Activated B cell treated with CpG ODN at 0.5 μM for 24 hours (primary cell): Measurements from ENCODE around the gene VPS72. TPM values are rescaled to one million over a fixed set of nuclear protein-coding genes. Genes with fewer than 3 reads are reported as not detected.
A peak's percentile ranks its signal among the peaks of the same experiment; 100 is the strongest.

Experiments used
- ATAC-seq: fragments of 200-7000 bp; cut with Tn5 transposase; one replicate; pipeline ENCODE4 v1.10.0; 2021; ENCODE audit warnings: low read depth, mild to moderate bottlenecking, moderate library complexity
- CTCF ChIA-PET: fragments of 350-600 bp; sonication (Branson Sonifier 250); formaldehyde crosslinking; loops from one replicate; lab custom pipeline; 2021; ENCODE audit warnings: antibody characterized with exemption; lab: Charles Lee
- POLR2A ChIA-PET: fragments of 350-600 bp; sonication (Branson Sonifier 250); formaldehyde crosslinking; loops from one replicate; lab custom pipeline; 2021; ENCODE audit warnings: antibody characterized with exemption; lab: Charles Lee
- DNase-seq: peaks from one replicate; pipeline ENCODE4 v3.0.0; 2022
- H3K27ac Mint-ChIP-seq: one replicate; pipeline ENCODE4 v1.8.0; 2020; ENCODE audit warnings: mixed read lengths
- H3K27me3 Mint-ChIP-seq: one replicate; pipeline ENCODE4 v1.8.0; 2021; ENCODE audit warnings: mixed read lengths
- H3K36me3 Mint-ChIP-seq: one replicate; pipeline ENCODE4 v1.8.0; 2021; ENCODE audit warnings: low read depth, mixed read lengths
- H3K4me1 Mint-ChIP-seq: one replicate; pipeline ENCODE4 v1.8.0; 2021; ENCODE audit warnings: mixed read lengths
- H3K4me3 Mint-ChIP-seq: one replicate; pipeline ENCODE4 v1.8.0; 2020; ENCODE audit warnings: mild to moderate bottlenecking, mixed read lengths
- H3K9me3 Mint-ChIP-seq: one replicate; pipeline ENCODE4 v1.8.0; 2020; ENCODE audit warnings: mixed read lengths
- CTCF ChIP-seq: fragments of 200-600 bp; IDR thresholded peaks from one replicate; pipeline ENCODE4 v1.8.0; 2022; ENCODE audit warnings: antibody characterized with exemption, mild to moderate bottlenecking
- intact Hi-C: fragments of 100-400 bp; cut with micrococcal nuclease; formaldehyde crosslinking; loops from one replicate; pipeline ENCODE4 v1.15.1; 2024
- total RNA-seq: library from RNA; stranded (reverse); gene quantifications from 2 replicates; pipeline ENCODE4 v1.2.3, GENCODE V29; 2022

The VPS72 gene
- total RNA-seq, 1 donor from 2014 or later, result 58.8 TPM

DNA sequence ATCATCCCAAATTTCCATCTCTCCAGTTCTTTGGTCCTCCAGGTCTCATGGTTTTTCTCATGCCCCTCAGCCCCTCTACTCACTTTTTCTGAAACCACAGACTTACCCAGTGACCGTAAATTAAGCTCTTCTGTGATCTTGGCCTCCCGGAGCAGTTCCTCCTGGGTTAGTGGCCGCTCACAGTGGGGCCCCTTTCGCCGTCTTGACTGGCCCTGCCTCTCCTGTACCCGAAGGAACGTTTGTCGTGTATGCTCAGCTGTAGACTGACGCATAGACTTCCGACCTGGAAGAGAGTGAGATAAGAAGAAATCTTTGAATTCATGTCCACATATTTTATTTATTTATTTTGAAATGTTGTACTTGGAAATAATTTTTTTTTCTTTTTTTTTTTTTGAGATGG is 5.8 kb downstream of the VPS72 start:
- intact Hi-C loops, result no loop called here
- ATAC-seq, result no peak
- TF ChIP-seq CTCF, result no peak
- Mint-ChIP-seq H3K4me3 (no peak overlapping the region), H3K9me3 (no peaks in the 10 kb centered on the region), H3K27ac (no peak overlapping the region), H3K36me3 (peaks cover 62% of the 10 kb centered on the region), H3K27me3 (no peaks in the 10 kb centered on the region), H3K4me1 (peaks cover 22% of the 10 kb centered on the region)
- POLR2A ChIA-PET, result interaction anchor here (0.6 to 1.2 kb wide), 2 partner anchors 11 to 732 kb away, joined by 3 to 4 read pairs; no protein-coding TSS in a partner anchor
- CTCF ChIA-PET, result no interaction called here
- DNase-seq, result no peak

GRCh38 chr1:151176514-151177045 is 13.4 kb downstream of the VPS72 start:
- no peaks in the 10 kb centered on the region for H3K9me3 Mint-ChIP-seq
- H3K4me3 Mint-ChIP-seq, result no peak overlapping the region
- no peak for TF ChIP-seq CTCF
- H3K27ac Mint-ChIP-seq, result no peak overlapping the region
- H3K27me3 Mint-ChIP-seq, result no peaks in the 10 kb centered on the region
- H3K36me3 Mint-ChIP-seq, result peaks cover 81% of the 10 kb centered on the region
- H3K4me1 Mint-ChIP-seq, result no peaks in the 10 kb centered on the region
- intact Hi-C loops, result no loop called here
- POLR2A ChIA-PET, result interaction anchor here (1.9 kb wide), 1 partner anchor 19 kb away, joined by 11 read pairs; the partner anchor contains the start of gene TNFAIP8L2
- CTCF ChIA-PET, result no interaction called here
- DNase-seq (no peak), ATAC-seq (no peak)

DNA sequence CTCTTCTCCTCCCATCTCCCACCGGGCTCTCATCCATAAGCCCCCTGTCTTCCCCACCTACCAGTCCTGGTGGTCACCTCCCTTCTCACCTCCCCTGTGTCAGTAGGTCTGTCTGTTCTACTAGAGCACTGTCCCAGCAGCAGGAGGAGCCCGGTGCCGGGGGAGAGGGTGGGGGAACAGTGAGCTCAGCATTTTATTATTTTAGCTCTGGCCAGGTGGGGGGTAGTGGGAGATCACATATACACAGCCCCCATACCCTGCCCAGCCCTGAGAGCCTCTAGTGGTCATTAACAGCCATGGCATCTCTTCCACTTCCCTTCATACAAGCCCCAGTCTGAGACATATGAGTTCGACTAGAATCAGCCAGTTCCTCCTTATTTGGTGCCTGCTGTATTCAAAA is 14.1 kb downstream of the VPS72 start, which contains the start of gene TMOD4:
TSS of gene TMOD4 (minus strand) at position 119 of the 400 bp plus-strand sequence. CDS start 1,106 bp downstream, outside the sequence.
- no peaks in the 10 kb centered on the region for H3K9me3 Mint-ChIP-seq
- peaks cover 81% of the 10 kb centered on the region for H3K36me3 Mint-ChIP-seq
- POLR2A ChIA-PET, result interaction anchor here (1.0 kb wide), 1 partner anchor 14 kb away, joined by 6 read pairs; the partner anchor contains the start of gene VPS72
- H3K27ac Mint-ChIP-seq, result no peak within 1 kb of the TSS
- no peak within 1 kb of the TSS for H3K4me3 Mint-ChIP-seq
- ATAC-seq, result peak; percentile 81
- intact Hi-C loops, result no loop called here
- H3K4me1 Mint-ChIP-seq, result no peaks in the 10 kb centered on the region
- CTCF ChIA-PET, result no interaction called here
- TF ChIP-seq CTCF, result no peak
- DNase-seq, result no peak
- no peaks in the 10 kb centered on the region for H3K27me3 Mint-ChIP-seq

DNA sequence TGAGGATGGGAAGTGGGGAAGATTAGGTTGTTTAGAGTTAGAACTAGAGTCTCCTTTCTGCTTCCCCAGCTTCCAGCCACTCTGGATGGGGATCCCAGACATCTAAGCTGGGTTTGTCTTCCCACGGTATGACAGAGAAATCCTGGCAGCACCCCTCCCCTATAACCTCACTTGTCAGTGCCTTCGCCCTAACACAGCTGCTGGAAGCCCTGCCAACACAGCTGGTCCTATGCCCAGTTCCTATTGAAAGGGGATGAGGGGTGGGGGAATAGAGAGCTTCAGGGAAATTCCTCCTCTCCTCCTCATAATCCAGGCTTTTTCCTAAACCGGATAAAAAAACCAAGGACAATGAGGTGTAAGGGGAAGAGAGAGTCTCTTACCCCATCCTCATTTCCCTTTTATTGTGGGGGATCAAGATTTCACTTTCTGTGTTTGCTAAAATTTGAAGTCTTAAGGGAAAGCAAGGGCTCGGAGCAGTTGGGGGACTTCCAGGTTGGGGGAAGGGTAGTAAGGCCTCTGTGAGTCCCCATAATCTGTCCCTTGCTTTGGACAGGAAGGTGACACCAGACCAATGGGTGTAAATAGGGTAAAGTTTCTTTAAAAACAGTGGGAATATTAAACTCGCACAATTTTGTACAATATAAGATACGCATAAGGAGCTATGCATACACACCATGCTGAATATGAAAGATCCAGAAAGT is 14.8 kb downstream of the VPS72 start:
- intact Hi-C loops, result no loop called here
- H3K4me1 Mint-ChIP-seq, result no peaks in the 10 kb centered on the region
- no peak for DNase-seq
- no peak overlapping the region for H3K27ac Mint-ChIP-seq
- CTCF ChIA-PET, result no interaction called here
- no peak for TF ChIP-seq CTCF
- H3K27me3 Mint-ChIP-seq, result no peaks in the 10 kb centered on the region
- POLR2A ChIA-PET, result interaction anchor here (1.0 kb wide), 1 partner anchor 14 kb away, joined by 6 read pairs; the partner anchor contains the start of gene VPS72
- no peaks in the 10 kb centered on the region for H3K9me3 Mint-ChIP-seq
- peaks cover 81% of the 10 kb centered on the region for H3K36me3 Mint-ChIP-seq
- no peak for ATAC-seq
- H3K4me3 Mint-ChIP-seq, result no peak overlapping the region

DNA sequence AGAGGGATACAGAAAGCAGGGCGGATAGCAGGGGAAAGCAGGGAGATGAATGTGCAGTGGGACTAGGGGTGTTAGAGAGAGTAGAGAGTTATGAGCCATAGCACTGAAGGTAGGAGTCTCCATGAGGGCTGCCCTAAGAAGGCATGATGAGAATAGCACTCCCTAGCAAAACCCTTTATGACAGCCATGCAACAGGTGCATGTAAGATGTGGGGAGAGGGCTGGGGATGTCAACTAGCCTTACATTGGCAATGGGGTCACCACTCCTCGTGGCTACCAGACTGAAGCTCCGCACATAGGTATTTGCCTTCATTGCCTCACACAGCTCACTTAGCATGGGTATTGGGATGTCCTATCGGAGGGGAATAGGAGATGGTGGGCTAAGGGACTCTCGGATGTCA is 18.8 kb downstream of the VPS72 start:
- H3K4me3 Mint-ChIP-seq, result no peak overlapping the region
- no peak for TF ChIP-seq CTCF
- H3K9me3 Mint-ChIP-seq, result no peaks in the 10 kb centered on the region
- H3K36me3 Mint-ChIP-seq, result peaks cover 74% of the 10 kb centered on the region
- H3K27me3 Mint-ChIP-seq, result no peaks in the 10 kb centered on the region
- ATAC-seq (no peak), DNase-seq (no peak)
- intact Hi-C loops, result no loop called here
- H3K4me1 Mint-ChIP-seq, result peaks cover 11% of the 10 kb centered on the region
- CTCF ChIA-PET, result no interaction called here
- H3K27ac Mint-ChIP-seq, result no peak overlapping the region
- POLR2A ChIA-PET, result interaction anchor here (0.6 to 1.5 kb wide), 2 partner anchors 19 to 580 kb away, joined by 5 read pairs; partner anchors contain the start of gene VPS72
